Kidney glomerular epithelial cell (primary cell): ENCODE results near the gene PIK3CD.

ENCODE experiments used
- DNase-seq: peaks from one replicate; lab custom pipeline; 2025; lab: John Stamatoyannopoulos, UW

PIK3CD gene

GRCh38 chr1:9651565-9652378 is at the start of gene PIK3CD:
TSS of gene PIK3CD (plus strand) at chr1:9651731. CDS start at chr1:9710456, 58,725 bp downstream.
- DNase-seq: no peak

GRCh38 chr1:9601942-9602793 is 49.4 kb upstream of the PIK3CD start:
- no peak for DNase-seq

- no peak for DNase-seq
These were observed 48.8 kb upstream of the PIK3CD start for GRCh38 chr1:9602794-9603167.

GRCh38 chr1:9603307-9603706 is 48.2 kb upstream of the PIK3CD start:
- DNase-seq: no peak

- DNase-seq: no peak
These were observed 47.5 kb upstream of the PIK3CD start for GRCh38 chr1:9603766-9604753.

- no peak for DNase-seq
These were observed 46.7 kb upstream of the PIK3CD start for GRCh38 chr1:9604836-9605235.

- DNase-seq: no peak
These were observed 45.5 kb upstream of the PIK3CD start for GRCh38 chr1:9605946-9606455.

GRCh38 chr1:9606458-9606857 is 45.1 kb upstream of the PIK3CD start:
- no peak for DNase-seq

- no peak for DNase-seq
These were observed 44.6 kb upstream of the PIK3CD start for GRCh38 chr1:9606948-9607347.

- no peak for DNase-seq
These were observed 44.2 kb upstream of the PIK3CD start for GRCh38 chr1:9607352-9607751.

- no peak for DNase-seq
These were observed 41.5 kb upstream of the PIK3CD start for GRCh38 chr1:9609998-9610397.

GRCh38 chr1:9610548-9610947 is 41.0 kb upstream of the PIK3CD start:
- no peak for DNase-seq

GRCh38 chr1:9611716-9612115 is 39.8 kb upstream of the PIK3CD start:
- no peak for DNase-seq

GRCh38 chr1:9612162-9612845 is 39.2 kb upstream of the PIK3CD start:
- no peak for DNase-seq

GRCh38 chr1:9612871-9613624 is 38.5 kb upstream of the PIK3CD start:
- no peak for DNase-seq

- DNase-seq: no peak
These were observed 37.8 kb upstream of the PIK3CD start for GRCh38 chr1:9613625-9614299.

- DNase-seq: no peak
These were observed 36.0 kb upstream of the PIK3CD start for GRCh38 chr1:9615316-9616063.

GRCh38 chr1:9618909-9619679 is 32.4 kb upstream of the PIK3CD start:
- DNase-seq: no peak
